Testis (tissue), 2 donors: ENCODE measurements around the gene SYVN1.

Source experiments
- CTCF ChIP-seq, 3 experiments: fragments of 450-650 bp in 2 of 3; fragments of 200-600 bp in 1 of 3; sonication (generic) in 1 of 3; IDR thresholded peaks; one replicate each; pipeline ENCODE4 v1.5.1; 2016 to 2019; ENCODE audit warnings: antibody characterized with exemption in 3 of 3, mild to moderate bottlenecking in 2 of 3, moderate library complexity in 1 of 3
- POLR2A ChIP-seq: fragments of 450-650 bp; IDR thresholded peaks from one replicate; pipeline ENCODE4 v1.6.1; 2017; ENCODE audit warnings: antibody characterized with exemption, mild to moderate bottlenecking, moderate library complexity

GRCh38 chr11:65111159-65111743, 23.1 kb downstream of the SYVN1 start:
- TF ChIP-seq CTCF (IDR thresholded peaks at IDR 0.05), result no peak
- no peak for TF ChIP-seq POLR2A
